HG03139 (cell line): ENCODE data around the gene RXFP4.
A peak's percentile ranks its signal among the peaks of the same experiment; 100 is the strongest.

ENCODE experiments used
- ATAC-seq: cut with Tn5 transposase; IDR thresholded peaks from one replicate; pipeline ENCODE4 v1.9.1; 2021; ENCODE audit not compliant: unreplicated experiment

RXFP4 gene

GRCh38 chr1:155957411-155957915 is 16.0 kb downstream of the RXFP4 start:
- no peak for ATAC-seq

GRCh38 chr1:155960081-155960745 is 18.8 kb downstream of the RXFP4 start:
- ATAC-seq: no peak

- ATAC-seq: no peak
These were observed 20.5 kb downstream of the RXFP4 start for GRCh38 chr1:155961937-155962336.

- no peak for ATAC-seq
These were observed 21.3 kb downstream of the RXFP4 start for GRCh38 chr1:155962599-155963211.

- no peak for ATAC-seq
These were observed 22.8 kb downstream of the RXFP4 start for GRCh38 chr1:155964193-155964592.

- no peak for ATAC-seq
These were observed 24.7 kb downstream of the RXFP4 start for GRCh38 chr1:155966135-155966534.

- ATAC-seq: no peak
These were observed 25.3 kb downstream of the RXFP4 start for GRCh38 chr1:155966750-155967149.

GRCh38 chr1:155967341-155968050 is 26.1 kb downstream of the RXFP4 start:
- no peak for ATAC-seq

GRCh38 chr1:155968051-155968400 is 26.6 kb downstream of the RXFP4 start:
- ATAC-seq: no peak

GRCh38 chr1:155968670-155969069 is 27.2 kb downstream of the RXFP4 start:
- ATAC-seq: no peak

GRCh38 chr1:155969377-155969791 is 27.9 kb downstream of the RXFP4 start:
- no peak for ATAC-seq

GRCh38 chr1:155970531-155971167 is 29.2 kb downstream of the RXFP4 start:
- peak; percentile 51 for ATAC-seq

- no peak for ATAC-seq
These were observed 30.7 kb downstream of the RXFP4 start for GRCh38 chr1:155971910-155972809.

- ATAC-seq: no peak
These were observed 32.3 kb downstream of the RXFP4 start for GRCh38 chr1:155973723-155974122.

GRCh38 chr1:155974208-155975115 is 33.0 kb downstream of the RXFP4 start:
- ATAC-seq: no peak

GRCh38 chr1:155975375-155976061 is 34.1 kb downstream of the RXFP4 start:
- ATAC-seq: no peak

- no peak for ATAC-seq
These were observed 34.8 kb downstream of the RXFP4 start for GRCh38 chr1:155976062-155976912.
